H54 (cell line): ENCODE data around the gene TP53RK.
"Not testable (repeated sequence)": the region's sequence is repeated elsewhere in the genome, so short reads cannot be mapped to it uniquely, and the experiment has no call there.

ENCODE experiments used
- DNase-seq: peaks from one replicate; pipeline ENCODE4 v3.0.0; 2011; ENCODE audit warnings: low spot score, mixed read lengths; ENCODE audit not compliant: insufficient read length
- FAIRE-seq: peaks from 3 replicates; lab custom pipeline; 2011; peaks lifted over from hg19 to GRCh38; lab: Jason Lieb, UNC
- POLR2A ChIP-seq: IDR thresholded peaks from 2 replicates; pipeline ENCODE4 v1.6.1; 2011; ENCODE audit warnings: low read depth, mild to moderate bottlenecking, low read length

The TP53RK gene

GRCh38 chr20:46683011-46683667 is 6.1 kb downstream of the TP53RK start:
- TF ChIP-seq POLR2A = no peak
- DNase-seq = no peak
- no peak for FAIRE-seq

GRCh38 chr20:46682063-46682821 is 7.0 kb downstream of the TP53RK start:
- no peak for TF ChIP-seq POLR2A
- FAIRE-seq (no peak), DNase-seq (no peak)

DNA sequence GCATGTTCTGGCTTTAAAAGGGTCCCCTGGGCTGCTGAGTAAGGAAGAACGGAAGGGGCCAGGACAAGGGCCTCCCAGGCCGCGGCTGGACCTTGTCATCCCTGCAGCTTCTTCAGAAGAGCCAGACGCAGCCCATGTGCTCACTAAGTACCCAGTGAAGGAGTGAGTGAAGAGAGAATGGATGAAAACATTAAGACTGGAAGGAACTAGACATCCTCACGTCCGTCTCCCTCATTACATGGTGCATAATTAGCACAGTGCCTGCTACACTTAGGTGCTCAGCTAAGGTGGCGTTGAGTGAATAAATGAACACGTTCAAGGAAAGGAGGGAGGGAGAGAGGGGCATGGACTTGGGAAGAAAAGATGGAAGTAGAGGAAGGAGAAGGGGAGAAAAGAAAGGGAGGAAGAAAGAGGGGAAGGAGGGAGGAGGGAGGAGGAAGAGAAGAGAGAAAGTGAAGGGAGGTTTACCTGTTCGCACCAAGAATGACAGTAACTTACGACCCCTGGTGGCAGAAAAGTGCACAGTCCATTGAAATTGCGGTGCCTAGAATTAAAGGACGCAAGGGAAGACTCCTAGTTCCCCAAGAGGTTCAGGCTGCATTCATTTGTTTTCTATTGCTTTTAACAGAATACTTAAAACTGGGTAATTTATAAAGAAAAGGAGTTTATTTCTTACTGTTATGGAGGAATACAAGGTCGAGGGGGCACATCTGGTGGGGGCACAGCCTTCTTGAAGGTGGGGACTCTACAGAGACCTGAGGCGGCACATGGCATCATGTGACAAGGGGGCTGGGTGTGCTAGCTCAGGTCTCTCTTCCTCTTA is 8.0 kb downstream of the TP53RK start:
- FAIRE-seq (no peak), DNase-seq (no peak)
- no peak for TF ChIP-seq POLR2A

- TF ChIP-seq POLR2A = no peak
- DNase-seq (no peak), FAIRE-seq (no peak)
These were observed 8.6 kb downstream of the TP53RK start for GRCh38 chr20:46680684-46681031.

- DNase-seq = no peak
- no peak for TF ChIP-seq POLR2A
- FAIRE-seq = no peak
These were observed 10.7 kb downstream of the TP53RK start for GRCh38 chr20:46678516-46678915.

- FAIRE-seq (no peak), DNase-seq (no peak)
- TF ChIP-seq POLR2A = no peak
These were observed 11.6 kb downstream of the TP53RK start for GRCh38 chr20:46677608-46678007.

- not testable (repeated sequence) for DNase-seq, FAIRE-seq
These were observed 12.5 kb downstream of the TP53RK start for GRCh38 chr20:46676649-46677316.

- TF ChIP-seq POLR2A = no peak
- DNase-seq = no peak
- FAIRE-seq = no peak
These were observed 14.8 kb downstream of the TP53RK start for GRCh38 chr20:46674253-46675083.

DNA sequence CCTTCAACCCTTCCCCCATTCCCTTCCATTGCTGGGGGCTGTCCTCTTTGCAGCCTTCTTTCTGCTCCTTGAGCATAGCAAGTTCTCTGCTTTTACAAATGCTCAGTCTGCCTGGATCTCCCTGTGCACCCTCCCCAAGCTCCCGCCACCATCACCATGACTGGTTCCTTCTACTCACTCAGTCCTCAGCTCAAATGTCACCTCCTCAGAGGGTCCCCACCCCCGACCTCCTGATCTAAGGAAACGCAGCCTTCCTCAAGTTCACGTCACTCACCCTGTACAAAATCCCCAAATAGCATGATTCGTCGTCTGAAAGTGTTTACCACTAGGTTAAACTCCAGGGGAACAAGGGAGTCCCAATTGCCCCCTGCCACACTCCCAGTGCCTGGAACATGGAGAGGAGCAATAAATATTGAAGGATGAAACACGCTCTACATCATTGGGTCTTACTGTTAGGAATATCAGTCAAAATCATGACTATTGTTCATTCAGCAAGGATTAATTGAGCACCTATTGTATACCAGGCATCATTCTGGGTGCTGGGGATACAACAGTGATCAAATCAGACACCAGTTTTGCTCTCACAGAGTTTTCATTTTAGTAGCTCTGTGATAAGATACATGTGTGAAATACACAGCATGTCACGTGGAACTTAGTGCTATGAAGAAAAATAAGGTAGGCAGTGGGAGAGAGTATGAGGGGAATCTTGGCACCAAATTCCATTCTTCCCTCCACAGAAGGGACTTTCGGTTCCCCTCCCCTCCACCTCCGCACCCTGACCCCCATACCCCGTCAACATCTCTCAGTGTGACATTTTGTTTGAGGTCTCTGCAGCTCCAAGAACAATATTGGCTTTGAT is 15.6 kb downstream of the TP53RK start:
- TF ChIP-seq POLR2A = no peak
- FAIRE-seq (no peak), DNase-seq (no peak)

DNA sequence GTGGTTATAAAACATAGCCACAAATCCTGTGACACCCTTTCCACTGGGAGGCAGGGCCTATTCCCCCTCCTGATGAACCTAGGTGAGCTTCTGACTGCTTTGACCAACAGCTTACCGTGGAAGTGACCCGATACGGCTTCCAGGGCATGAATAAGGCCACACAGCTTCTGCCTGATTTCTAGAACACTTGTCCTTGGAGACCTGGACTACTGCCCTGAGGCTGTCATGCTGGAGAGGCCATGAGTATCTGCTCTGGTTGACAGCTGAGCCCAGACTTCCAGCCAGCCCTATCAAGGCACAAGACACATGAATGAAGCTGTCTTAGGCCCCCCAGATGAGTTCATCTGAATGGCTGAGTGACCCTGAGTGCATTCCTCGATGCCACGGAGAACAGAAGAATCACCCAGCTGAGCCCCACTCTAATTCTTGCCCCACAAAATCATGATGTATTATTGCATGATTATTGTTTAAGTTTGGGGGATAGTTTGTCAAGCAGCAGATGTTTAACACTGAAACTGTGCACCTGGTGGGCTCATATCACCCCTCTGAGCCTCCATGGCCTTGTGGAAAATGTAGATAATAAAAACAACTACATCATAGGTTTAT is 16.6 kb downstream of the TP53RK start:
- TF ChIP-seq POLR2A = no peak
- no peak for DNase-seq
- no peak for FAIRE-seq

- no peak for TF ChIP-seq POLR2A
- no peak for FAIRE-seq
- no peak for DNase-seq
These were observed 17.2 kb downstream of the TP53RK start for GRCh38 chr20:46671866-46672542.
